ENCODE measurements around the gene ALDH9A1.
A peak's percentile ranks its signal among the peaks of the same experiment; 100 is the strongest.
"Not testable (repeated sequence)": the region's sequence is repeated elsewhere in the genome, so short reads cannot be mapped to it uniquely, and the experiment has no call there.

The ALDH9A1 gene

GRCh38 chr1:165697881-165698760, at the start of gene ALDH9A1:
ALDH9A1 (minus strand) TSS chr1:165698562; CDS start chr1:165698558, 4 bp downstream.
- H3K4me1 ChIP-seq (ENCODE audit: insufficient read depth, low read length), result peaks cover 3% of the 10 kb centered on the region; the same call in 1 of the 2 replicates
- H3K9ac ChIP-seq (ENCODE audit: low read depth, low read length), result peak within 1 kb of the TSS; percentile 81
- H3K36me3 ChIP-seq (ENCODE audit: insufficient read depth, low read length), result no peaks in the 10 kb centered on the region
- no peaks in the 10 kb centered on the region for H3K9me3 ChIP-seq (ENCODE audit: control insufficient read depth, insufficient read depth, low read length)

- H3K36me3 ChIP-seq (ENCODE audit: insufficient read depth, low read length), result no peaks in the 10 kb centered on the region; the same call in 1 of the 2 replicates
- H3K4me1 ChIP-seq (ENCODE audit: insufficient read depth, low read length), result no peaks in the 10 kb centered on the region
- H3K9ac ChIP-seq (ENCODE audit: low read depth, low read length), result no peak overlapping the region
- H3K9me3 ChIP-seq (ENCODE audit: control insufficient read depth, insufficient read depth, low read length), result no peaks in the 10 kb centered on the region
These were observed 49.5 kb upstream of the ALDH9A1 start for GRCh38 chr1:165747632-165748447.

GRCh38 chr1:165744913-165745312, 46.6 kb upstream of the ALDH9A1 start:
- H3K36me3 ChIP-seq (ENCODE audit: insufficient read depth, low read length); H3K9ac ChIP-seq (ENCODE audit: low read depth, low read length); H3K4me1 ChIP-seq (ENCODE audit: insufficient read depth, low read length); H3K9me3 ChIP-seq (ENCODE audit: control insufficient read depth, insufficient read depth, low read length): not testable (repeated sequence)

- Histone ChIP-seq H3K4me1 (ENCODE audit: insufficient read depth, low read length) (no peaks in the 10 kb centered on the region), H3K9me3 (ENCODE audit: control insufficient read depth, insufficient read depth, low read length) (no peaks in the 10 kb centered on the region), H3K9ac (ENCODE audit: low read depth, low read length) (no peak overlapping the region), H3K36me3 (ENCODE audit: insufficient read depth, low read length) (no peaks in the 10 kb centered on the region; the same call in none of the 2 replicates)
These were observed 43.8 kb upstream of the ALDH9A1 start for GRCh38 chr1:165742194-165742593.

- H3K9me3 ChIP-seq (ENCODE audit: control insufficient read depth, insufficient read depth, low read length), result no peaks in the 10 kb centered on the region
- no peak overlapping the region for H3K9ac ChIP-seq (ENCODE audit: low read depth, low read length)
- no peaks in the 10 kb centered on the region for H3K4me1 ChIP-seq (ENCODE audit: insufficient read depth, low read length)
- no peaks in the 10 kb centered on the region; the same call in none of the 2 replicates for H3K36me3 ChIP-seq (ENCODE audit: insufficient read depth, low read length)
These were observed 40.4 kb upstream of the ALDH9A1 start for GRCh38 chr1:165738794-165739193.

GRCh38 chr1:165737196-165737595, 38.8 kb upstream of the ALDH9A1 start:
- no peaks in the 10 kb centered on the region; the same call in 1 of the 2 replicates for H3K36me3 ChIP-seq (ENCODE audit: insufficient read depth, low read length)
- no peak overlapping the region for H3K9ac ChIP-seq (ENCODE audit: low read depth, low read length)
- H3K4me1 ChIP-seq (ENCODE audit: insufficient read depth, low read length), result no peaks in the 10 kb centered on the region
- H3K9me3 ChIP-seq (ENCODE audit: control insufficient read depth, insufficient read depth, low read length), result no peaks in the 10 kb centered on the region

GRCh38 chr1:165734906-165735305, 36.5 kb upstream of the ALDH9A1 start:
- H3K9ac ChIP-seq (ENCODE audit: low read depth, low read length), result no peak overlapping the region
- H3K4me1 ChIP-seq (ENCODE audit: insufficient read depth, low read length), result no peaks in the 10 kb centered on the region
- H3K36me3 ChIP-seq (ENCODE audit: insufficient read depth, low read length), result no peaks in the 10 kb centered on the region
- no peaks in the 10 kb centered on the region for H3K9me3 ChIP-seq (ENCODE audit: control insufficient read depth, insufficient read depth, low read length)

- Histone ChIP-seq H3K9ac (ENCODE audit: low read depth, low read length) (no peak overlapping the region), H3K4me1 (ENCODE audit: insufficient read depth, low read length) (no peaks in the 10 kb centered on the region), H3K9me3 (ENCODE audit: control insufficient read depth, insufficient read depth, low read length) (no peaks in the 10 kb centered on the region), H3K36me3 (ENCODE audit: insufficient read depth, low read length) (no peaks in the 10 kb centered on the region; the same call in 1 of the 2 replicates)
These were observed 28.5 kb upstream of the ALDH9A1 start for GRCh38 chr1:165726841-165727240.

- H3K4me1 ChIP-seq (ENCODE audit: insufficient read depth, low read length), result no peaks in the 10 kb centered on the region
- no peaks in the 10 kb centered on the region; the same call in 1 of the 2 replicates for H3K36me3 ChIP-seq (ENCODE audit: insufficient read depth, low read length)
- H3K9ac ChIP-seq (ENCODE audit: low read depth, low read length), result no peak overlapping the region
- H3K9me3 ChIP-seq (ENCODE audit: control insufficient read depth, insufficient read depth, low read length), result no peaks in the 10 kb centered on the region
These were observed 27.8 kb upstream of the ALDH9A1 start for GRCh38 chr1:165726169-165726568.

- Histone ChIP-seq H3K9me3 (ENCODE audit: control insufficient read depth, insufficient read depth, low read length) (no peaks in the 10 kb centered on the region), H3K36me3 (ENCODE audit: insufficient read depth, low read length) (no peaks in the 10 kb centered on the region), H3K4me1 (ENCODE audit: insufficient read depth, low read length) (no peaks in the 10 kb centered on the region), H3K9ac (ENCODE audit: low read depth, low read length) (0 out of 2 replicates have a peak overlapping the region, but pooled peaks have one; percentile 4)
These were observed 19.7 kb upstream of the ALDH9A1 start for GRCh38 chr1:165717918-165718515.

- H3K36me3 ChIP-seq (ENCODE audit: insufficient read depth, low read length); H3K9ac ChIP-seq (ENCODE audit: low read depth, low read length); H3K4me1 ChIP-seq (ENCODE audit: insufficient read depth, low read length): not testable (repeated sequence)
These were observed 18.1 kb upstream of the ALDH9A1 start for GRCh38 chr1:165716265-165717051.

GRCh38 chr1:165712764-165713163, 14.4 kb upstream of the ALDH9A1 start:
- Histone ChIP-seq H3K9me3 (ENCODE audit: control insufficient read depth, insufficient read depth, low read length) (no peaks in the 10 kb centered on the region), H3K4me1 (ENCODE audit: insufficient read depth, low read length) (no peaks in the 10 kb centered on the region), H3K9ac (ENCODE audit: low read depth, low read length) (no peak overlapping the region), H3K36me3 (ENCODE audit: insufficient read depth, low read length) (no peaks in the 10 kb centered on the region)

More at GRCh38 chr1:165716265-165717051, 18.1 kb upstream of the ALDH9A1 start:
- H3K9me3 ChIP-seq (ENCODE audit: control insufficient read depth, insufficient read depth, low read length), result not testable (repeated sequence)

GRCh38 chr1:165707984-165708706, 9.8 kb upstream of the ALDH9A1 start:
- no peaks in the 10 kb centered on the region for H3K9me3 ChIP-seq (ENCODE audit: control insufficient read depth, insufficient read depth, low read length)
- H3K4me1 ChIP-seq (ENCODE audit: insufficient read depth, low read length), result no peaks in the 10 kb centered on the region
- H3K36me3 ChIP-seq (ENCODE audit: insufficient read depth, low read length), result no peaks in the 10 kb centered on the region
- no peak overlapping the region for H3K9ac ChIP-seq (ENCODE audit: low read depth, low read length)

Data from ES-I3 (cell line).